Loucy (cell line): ENCODE results near the gene PRKCE.

Source experiments
- H2AFZ ChIP-seq: fragments of 200-600 bp; sonication (generic); 2 replicates; pipeline ENCODE4 v1.6.0; 2016; ENCODE audit warnings: antibody characterized with exemption, mild to moderate bottlenecking, low read length, moderate library complexity
- H3F3A ChIP-seq: fragments of 200-600 bp; 2 replicates; pipeline ENCODE4 v1.6.0; 2016; ENCODE audit warnings: antibody characterized with exemption, low read depth, mild to moderate bottlenecking
- H3K27me3 ChIP-seq: fragments of 200-600 bp; sonication (generic); 2 replicates; pipeline ENCODE4 v1.6.1; 2014; ENCODE audit warnings: low read length, mild to moderate bottlenecking; ENCODE audit not compliant: insufficient read depth, poor library complexity, severe bottlenecking
- H3K36me3 ChIP-seq: fragments of 200-600 bp; sonication (generic); 2 replicates; pipeline ENCODE4 v1.6.1; 2016; ENCODE audit warnings: low read length; ENCODE audit not compliant: insufficient read depth
- H3K4me1 ChIP-seq: fragments of 200-600 bp; sonication (generic); 2 replicates; pipeline ENCODE4 v1.5.1; 2014; ENCODE audit warnings: low read length, mild to moderate bottlenecking; ENCODE audit not compliant: insufficient read depth, poor library complexity, severe bottlenecking
- H3K4me2 ChIP-seq: fragments of 200-600 bp; sonication (generic); 2 replicates; pipeline ENCODE4 v1.6.0; 2014; ENCODE audit warnings: antibody characterized with exemption, low read length, low read depth, mild to moderate bottlenecking; ENCODE audit not compliant: poor library complexity, severe bottlenecking
- H3K4me3 ChIP-seq: fragments of 200-600 bp; sonication (generic); 2 replicates; pipeline ENCODE4 v1.5.1; 2014; ENCODE audit warnings: low read length, mild to moderate bottlenecking, mixed read lengths; ENCODE audit not compliant: poor library complexity, severe bottlenecking
- H3K79me2 ChIP-seq: fragments of 200-600 bp; sonication (generic); 2 replicates; pipeline ENCODE4 v1.6.1; 2014; ENCODE audit warnings: low read length; ENCODE audit not compliant: insufficient read depth
- H3K9ac ChIP-seq: fragments of 200-600 bp; sonication (generic); 2 replicates; pipeline ENCODE4 v1.6.0; 2014; ENCODE audit warnings: mild to moderate bottlenecking, low read depth, low read length, moderate library complexity; ENCODE audit not compliant: poor library complexity, severe bottlenecking
- H3K9me2 ChIP-seq: fragments of 200-600 bp; sonication (generic); replicated peaks from 2 replicates; pipeline ENCODE4 v1.6.1; 2016; ENCODE audit warnings: low read depth, low read length, mixed read lengths
- H3K9me3 ChIP-seq: fragments of 200-600 bp; sonication (generic); 2 replicates; pipeline ENCODE4 v1.6.1; 2014; ENCODE audit warnings: mild to moderate bottlenecking, antibody characterized with exemption, low read length, low read depth; ENCODE audit not compliant: insufficient read depth
- H4K20me1 ChIP-seq: fragments of 200-600 bp; sonication (generic); 2 replicates; pipeline ENCODE4 v1.6.0; 2014; ENCODE audit warnings: antibody characterized with exemption, low read length, mild to moderate bottlenecking; ENCODE audit not compliant: insufficient read depth, poor library complexity, severe bottlenecking
- CTCF ChIP-seq: fragments of 200-600 bp; sonication (generic); conservative IDR thresholded peaks from 2 replicates; pipeline ENCODE4 v1.5.1; 2014; ENCODE audit warnings: mild to moderate bottlenecking, antibody characterized with exemption, low read length
- EZH2phosphoT487 ChIP-seq: fragments of 200-600 bp; IDR thresholded peaks from 2 replicates; pipeline ENCODE4 v1.6.1; 2018; ENCODE audit warnings: antibody characterized with exemption, mild to moderate bottlenecking, moderate library complexity, borderline replicate concordance

The PRKCE gene

GRCh38 chr2:46032161-46032813 is 380.8 kb downstream of the PRKCE start:
- Histone ChIP-seq H4K20me1 (no peaks in the 10 kb centered on the region), H3K4me2 (no peak overlapping the region), H3K27me3 (no peaks in the 10 kb centered on the region), H3K4me1 (no peaks in the 10 kb centered on the region), H3K79me2 (no peaks in the 10 kb centered on the region), H3K9me3 (no peaks in the 10 kb centered on the region), H3K9ac (no peak overlapping the region), H3K36me3 (no peaks in the 10 kb centered on the region), H3F3A (no peaks in the 10 kb centered on the region), H3K9me2 (no peaks in the 10 kb centered on the region), H2AFZ (no peak overlapping the region), H3K4me3 (no peak overlapping the region)
- no peak for TF ChIP-seq CTCF
- no peak for TF ChIP-seq EZH2phosphoT487

GRCh38 chr2:46032996-46033395 is 381.5 kb downstream of the PRKCE start:
- Histone ChIP-seq H3K9me2 (no peaks in the 10 kb centered on the region), H3K27me3 (no peaks in the 10 kb centered on the region), H3K4me1 (no peaks in the 10 kb centered on the region), H3F3A (no peaks in the 10 kb centered on the region), H3K4me2 (no peak overlapping the region), H4K20me1 (no peaks in the 10 kb centered on the region), H3K9ac (no peak overlapping the region), H3K4me3 (no peak overlapping the region), H3K9me3 (no peaks in the 10 kb centered on the region), H3K79me2 (no peaks in the 10 kb centered on the region), H2AFZ (no peak overlapping the region), H3K36me3 (no peaks in the 10 kb centered on the region)
- TF ChIP-seq CTCF (no peak), EZH2phosphoT487 (no peak)

- no peaks in the 10 kb centered on the region for H3K4me1 ChIP-seq
- no peaks in the 10 kb centered on the region for H3K9me3 ChIP-seq
- H3K4me3 ChIP-seq = no peak overlapping the region
- H3K9ac ChIP-seq = no peak overlapping the region
- no peak for TF ChIP-seq EZH2phosphoT487
- no peak for TF ChIP-seq CTCF
- H3K9me2 ChIP-seq = no peaks in the 10 kb centered on the region
- no peaks in the 10 kb centered on the region for H3K27me3 ChIP-seq
- H4K20me1 ChIP-seq = no peaks in the 10 kb centered on the region
- no peaks in the 10 kb centered on the region for H3F3A ChIP-seq
- H3K4me2 ChIP-seq = no peak overlapping the region
- no peaks in the 10 kb centered on the region for H3K36me3 ChIP-seq
- H3K79me2 ChIP-seq = no peaks in the 10 kb centered on the region
- no peak overlapping the region for H2AFZ ChIP-seq
These were observed 383.1 kb downstream of the PRKCE start for GRCh38 chr2:46034535-46034934.
